Stimulated activated CD4-positive, alpha-beta T cell treated with anti-CD3 and anti-CD28 coated beads, Interleukin-4, amount 100 ng/mL, for 4 hours (primary cell): Measurements from ENCODE around the gene FAT1.

Source experiments
- DNase-seq, 2 experiments: peaks; one replicate each; pipeline ENCODE4 v3.0.0-alpha.2; 2020

Gene FAT1

GRCh38 chr4:186604124-186604807 lies 119.4 kb downstream of the FAT1 start:
- no peak for DNase-seq

GRCh38 chr4:186602978-186603377 lies 120.7 kb downstream of the FAT1 start:
- DNase-seq, result no peak

GRCh38 chr4:186599483-186599882 lies 124.2 kb downstream of the FAT1 start:
- DNase-seq, result no peak

- no peak for DNase-seq
Measured at GRCh38 chr4:186598686-186599085, 125.0 kb downstream of the FAT1 start.

GRCh38 chr4:186596850-186597390 lies 126.7 kb downstream of the FAT1 start:
- no peak for DNase-seq

GRCh38 chr4:186596346-186596745 lies 127.3 kb downstream of the FAT1 start:
- DNase-seq, result no peak

- no peak for DNase-seq
Measured at GRCh38 chr4:186593587-186593973, 130.1 kb downstream of the FAT1 start.

GRCh38 chr4:186592966-186593586 lies 130.6 kb downstream of the FAT1 start:
- no peak for DNase-seq

GRCh38 chr4:186592445-186592844 lies 131.2 kb downstream of the FAT1 start:
- DNase-seq, result no peak

- DNase-seq, result no peak
Measured at GRCh38 chr4:186591651-186592050, 132.0 kb downstream of the FAT1 start.

- no peak for DNase-seq
Measured at GRCh38 chr4:186588503-186588902, 135.2 kb downstream of the FAT1 start.

- peak; percentile 30 to 51 for DNase-seq
Measured at GRCh38 chr4:186587416-186588018, 136.1 kb downstream of the FAT1 start.

GRCh38 chr4:186586205-186586604 lies 137.5 kb downstream of the FAT1 start:
- no peak for DNase-seq

- DNase-seq, result no peak
Measured at GRCh38 chr4:186584912-186585311, 138.7 kb downstream of the FAT1 start.

- no peak for DNase-seq
Measured at GRCh38 chr4:186581421-186581820, 142.2 kb downstream of the FAT1 start.

GRCh38 chr4:186580669-186581068 lies 143.0 kb downstream of the FAT1 start:
- DNase-seq, result no peak

- no peak for DNase-seq
Measured at GRCh38 chr4:186570193-186570996, 153.3 kb downstream of the FAT1 start.

- DNase-seq, result no peak
Measured at GRCh38 chr4:186569533-186570192, 154.0 kb downstream of the FAT1 start.

- DNase-seq, result no peak
Measured at GRCh38 chr4:186566068-186566467, 157.6 kb downstream of the FAT1 start.

- no peak for DNase-seq
Measured at GRCh38 chr4:186563761-186564160, 159.9 kb downstream of the FAT1 start.

- DNase-seq, result no peak
Measured at GRCh38 chr4:186561748-186562147, 161.9 kb downstream of the FAT1 start.

- DNase-seq, result no peak
Measured at GRCh38 chr4:186560647-186561046, 163.0 kb downstream of the FAT1 start.

- DNase-seq, result no peak
Measured at GRCh38 chr4:186557486-186557885, 166.2 kb downstream of the FAT1 start.
